Measurements from ENCODE around the gene CYP21A2. TPM values are rescaled to one million over a fixed set of nuclear protein-coding genes. Genes with fewer than 3 reads are reported as not detected.

CYP21A2 gene
- total RNA-seq, 1 donor from 2014 or later = not detected

DNA sequence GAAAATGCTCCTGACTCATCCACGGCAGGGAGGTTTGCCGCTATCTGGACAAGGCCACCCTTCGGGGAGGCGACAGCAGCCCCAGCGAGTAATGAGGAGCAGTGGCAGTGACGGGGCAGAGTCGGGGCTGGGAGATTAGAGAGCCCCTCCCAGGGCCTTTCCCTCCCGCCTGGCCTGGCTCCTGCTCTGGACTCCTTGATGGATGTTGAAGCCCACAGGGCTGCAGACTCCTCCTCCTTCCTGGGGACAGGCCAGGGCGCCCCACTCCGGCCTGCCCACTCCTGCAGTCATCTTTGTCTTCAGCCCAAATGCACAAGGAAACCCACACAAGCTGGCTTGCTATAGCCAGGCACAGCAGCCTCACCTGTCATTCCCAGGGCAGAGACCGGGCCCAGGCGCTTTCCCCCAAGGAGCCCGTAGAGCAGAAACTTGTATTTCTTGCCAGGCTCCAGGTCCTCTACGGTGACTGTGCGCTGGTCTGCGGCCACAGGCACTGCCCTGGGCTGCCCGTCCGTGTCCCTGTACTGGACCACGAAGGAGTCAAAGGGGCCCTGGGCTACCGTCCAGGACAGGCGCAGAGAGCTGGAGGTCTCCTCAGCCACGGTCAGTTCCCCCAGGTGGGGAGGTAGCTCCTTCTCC is 7.7 kb downstream of the CYP21A2 start:
- Histone ChIP-seq H3K79me2 (ENCODE audit: low read depth) (no peaks in the 10 kb centered on the region), H3F3A (ENCODE audit: low read depth) (no peaks in the 10 kb centered on the region), H4K20me1 (ENCODE audit: low read depth) (no peaks in the 10 kb centered on the region), H3K27ac (no peak overlapping the region), H3K27me3 (no peaks in the 10 kb centered on the region), H3K9ac (no peak overlapping the region), H3K4me3 (no peak overlapping the region), H3K36me3 (no peaks in the 10 kb centered on the region), H3K4me2 (no peak overlapping the region), H2AFZ (replicated peaks) (no peak overlapping the region), H3K9me3 (ENCODE audit: low read depth) (no peaks in the 10 kb centered on the region), H3K4me1 (no peaks in the 10 kb centered on the region)
- H3K27ac Mint-ChIP-seq = peak overlapping the region; percentile 85
- H3K27me3 Mint-ChIP-seq (ENCODE audit: insufficient read depth, low read depth) = peaks cover 4% of the 10 kb centered on the region
- DNase-seq (ENCODE audit: low spot score) = no peak
- H3K4me3 Mint-ChIP-seq = no peak overlapping the region
- peaks cover 27% of the 10 kb centered on the region for H3K4me1 Mint-ChIP-seq
- TF ChIP-seq EZH2 (IDR thresholded peaks at IDR 0.05) (no peak), EZH2phosphoT487 (IDR thresholded peaks at IDR 0.05) (no peak)
- TF ChIP-seq, protein P1, sequence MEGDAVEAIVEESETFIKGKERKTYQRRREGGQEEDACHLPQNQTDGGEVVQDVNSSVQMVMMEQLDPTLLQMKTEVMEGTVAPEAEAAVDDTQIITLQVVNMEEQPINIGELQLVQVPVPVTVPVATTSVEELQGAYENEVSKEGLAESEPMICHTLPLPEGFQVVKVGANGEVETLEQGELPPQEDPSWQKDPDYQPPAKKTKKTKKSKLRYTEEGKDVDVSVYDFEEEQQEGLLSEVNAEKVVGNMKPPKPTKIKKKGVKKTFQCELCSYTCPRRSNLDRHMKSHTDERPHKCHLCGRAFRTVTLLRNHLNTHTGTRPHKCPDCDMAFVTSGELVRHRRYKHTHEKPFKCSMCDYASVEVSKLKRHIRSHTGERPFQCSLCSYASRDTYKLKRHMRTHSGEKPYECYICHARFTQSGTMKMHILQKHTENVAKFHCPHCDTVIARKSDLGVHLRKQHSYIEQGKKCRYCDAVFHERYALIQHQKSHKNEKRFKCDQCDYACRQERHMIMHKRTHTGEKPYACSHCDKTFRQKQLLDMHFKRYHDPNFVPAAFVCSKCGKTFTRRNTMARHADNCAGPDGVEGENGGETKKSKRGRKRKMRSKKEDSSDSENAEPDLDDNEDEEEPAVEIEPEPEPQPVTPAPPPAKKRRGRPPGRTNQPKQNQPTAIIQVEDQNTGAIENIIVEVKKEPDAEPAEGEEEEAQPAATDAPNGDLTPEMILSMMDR (IDR thresholded peaks at IDR 0.05) = no peak
- no peaks in the 10 kb centered on the region for H3K9me3 Mint-ChIP-seq
- no peaks in the 10 kb centered on the region for H3K36me3 Mint-ChIP-seq

DNA sequence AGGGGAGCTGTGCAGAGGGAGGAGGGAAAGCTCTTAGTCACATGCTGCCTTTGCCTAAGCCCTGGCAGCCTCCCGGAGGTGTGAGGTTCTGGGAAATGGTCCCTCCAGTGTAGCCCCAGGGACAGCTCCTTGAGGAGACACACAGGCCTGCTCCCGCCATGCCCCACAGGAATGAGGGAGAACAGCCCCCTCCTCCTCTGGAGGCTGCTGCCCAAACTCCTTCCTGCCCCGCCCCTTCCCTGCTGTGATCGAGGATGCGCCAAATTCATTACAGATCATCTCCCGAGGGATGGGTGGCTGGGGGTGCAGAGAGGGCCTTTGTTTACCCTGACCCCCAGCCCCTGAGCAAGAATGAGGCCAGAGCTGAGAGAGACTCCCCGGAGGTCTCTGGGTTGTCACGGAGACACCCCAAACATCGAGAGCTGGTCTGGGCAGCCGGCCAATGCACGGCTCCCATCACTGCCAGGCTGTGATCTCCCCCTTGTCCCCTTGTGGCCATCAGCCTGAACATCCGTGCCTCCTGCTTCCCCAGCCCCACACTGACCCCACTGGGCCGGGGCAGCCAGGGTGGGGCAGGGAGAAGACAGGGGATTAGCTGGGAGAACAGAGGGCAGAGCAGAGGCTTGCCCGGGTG is 8.4 kb downstream of the CYP21A2 start:
- H3K27ac Mint-ChIP-seq = peak overlapping the region; percentile 50
- peak; percentile 43 for DNase-seq (ENCODE audit: low spot score)
- H3K4me1 Mint-ChIP-seq = peaks cover 27% of the 10 kb centered on the region
- H3K4me3 Mint-ChIP-seq = no peak overlapping the region
- Histone ChIP-seq H3K9me3 (ENCODE audit: low read depth) (no peaks in the 10 kb centered on the region), H2AFZ (replicated peaks) (no peak overlapping the region), H3K36me3 (no peaks in the 10 kb centered on the region), H3K4me1 (no peaks in the 10 kb centered on the region), H3K27me3 (no peaks in the 10 kb centered on the region), H3K4me2 (no peak overlapping the region), H3K9ac (no peak overlapping the region), H3K27ac (no peak overlapping the region), H3F3A (ENCODE audit: low read depth) (no peaks in the 10 kb centered on the region), H4K20me1 (ENCODE audit: low read depth) (no peaks in the 10 kb centered on the region), H3K4me3 (no peak overlapping the region), H3K79me2 (ENCODE audit: low read depth) (no peaks in the 10 kb centered on the region)
- H3K9me3 Mint-ChIP-seq = no peaks in the 10 kb centered on the region
- H3K27me3 Mint-ChIP-seq (ENCODE audit: insufficient read depth, low read depth) = peaks cover 7% of the 10 kb centered on the region
- TF ChIP-seq EZH2phosphoT487 (IDR thresholded peaks at IDR 0.05) (no peak), EZH2 (IDR thresholded peaks at IDR 0.05) (no peak)
- TF ChIP-seq, protein P1 (IDR thresholded peaks at IDR 0.05) = no peak
- H3K36me3 Mint-ChIP-seq = no peaks in the 10 kb centered on the region

DNA sequence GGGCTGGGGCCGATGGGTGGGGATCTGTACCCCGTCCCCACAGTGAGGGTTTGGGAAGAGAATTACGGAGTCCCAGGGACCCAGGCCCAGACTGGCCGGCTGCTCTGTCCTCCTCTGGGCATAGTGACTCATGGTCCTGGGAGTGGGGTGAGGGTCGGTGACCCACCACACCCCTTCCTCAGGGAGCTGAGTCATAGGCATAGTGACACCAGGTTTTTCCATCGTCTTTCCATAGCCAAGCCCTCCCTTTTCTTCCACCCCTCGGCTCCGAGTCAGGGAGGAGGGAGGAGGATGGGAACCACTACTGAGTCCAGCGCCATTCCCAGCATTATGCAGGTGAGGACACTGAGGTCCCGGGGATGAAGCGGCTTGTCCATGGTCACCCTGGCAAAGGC is 8.9 kb downstream of the CYP21A2 start:
- no peaks in the 10 kb centered on the region for H4K20me1 ChIP-seq (ENCODE audit: low read depth)
- no peaks in the 10 kb centered on the region for H3K9me3 ChIP-seq (ENCODE audit: low read depth)
- no peak for DNase-seq (ENCODE audit: low spot score)
- no peaks in the 10 kb centered on the region for H3K27me3 ChIP-seq
- no peaks in the 10 kb centered on the region for H3K79me2 ChIP-seq (ENCODE audit: low read depth)
- no peak overlapping the region for H3K4me3 Mint-ChIP-seq
- no peaks in the 10 kb centered on the region for H3K9me3 Mint-ChIP-seq
- no peaks in the 10 kb centered on the region for H3K36me3 Mint-ChIP-seq
- no peak overlapping the region for H3K9ac ChIP-seq
- no peaks in the 10 kb centered on the region for H3K36me3 ChIP-seq
- H3K27ac Mint-ChIP-seq = no peak overlapping the region
- no peaks in the 10 kb centered on the region for H3K4me1 ChIP-seq
- no peak overlapping the region for H3K4me2 ChIP-seq
- TF ChIP-seq EZH2 (IDR thresholded peaks at IDR 0.05) = no peak
- no peak for TF ChIP-seq EZH2phosphoT487 (IDR thresholded peaks at IDR 0.05)
- TF ChIP-seq, protein P1 (IDR thresholded peaks at IDR 0.05) = no peak
- H3K27me3 Mint-ChIP-seq (ENCODE audit: insufficient read depth, low read depth) = peaks cover 7% of the 10 kb centered on the region
- H3F3A ChIP-seq (ENCODE audit: low read depth) = no peaks in the 10 kb centered on the region
- no peak overlapping the region for H2AFZ ChIP-seq (replicated peaks)
- no peak overlapping the region for H3K27ac ChIP-seq
- H3K4me3 ChIP-seq = no peak overlapping the region
- H3K4me1 Mint-ChIP-seq = peaks cover 27% of the 10 kb centered on the region

Measured in neural progenitor cell (in vitro differentiated cells).